Activated T-helper 9 cell treated with anti-CD3 and anti-CD28 coated beads, Interleukin-2, amount 50 U/mL, for 16 hours (primary cell): ENCODE results near the gene SMAD1.

Experiments
- DNase-seq: peaks from one replicate; pipeline ENCODE4 v3.0.0-alpha.2; 2020; ENCODE audit warnings: low read depth

Gene SMAD1

GRCh38 chr4:145481164-145481941 is at the start of gene SMAD1:
TSS of gene SMAD1 (plus strand) at chr4:145481853. CDS start at chr4:145514614, 32,761 bp downstream.
- peak; percentile 0 for DNase-seq

GRCh38 chr4:145433684-145434083 is 48.0 kb upstream of the SMAD1 start:
- no peak for DNase-seq

- DNase-seq, result no peak
Measured at GRCh38 chr4:145435646-145436045, 46.0 kb upstream of the SMAD1 start.

- DNase-seq, result no peak
Measured at GRCh38 chr4:145436114-145436513, 45.5 kb upstream of the SMAD1 start.

GRCh38 chr4:145436796-145437195 is 44.9 kb upstream of the SMAD1 start:
- DNase-seq, result no peak

DNA sequence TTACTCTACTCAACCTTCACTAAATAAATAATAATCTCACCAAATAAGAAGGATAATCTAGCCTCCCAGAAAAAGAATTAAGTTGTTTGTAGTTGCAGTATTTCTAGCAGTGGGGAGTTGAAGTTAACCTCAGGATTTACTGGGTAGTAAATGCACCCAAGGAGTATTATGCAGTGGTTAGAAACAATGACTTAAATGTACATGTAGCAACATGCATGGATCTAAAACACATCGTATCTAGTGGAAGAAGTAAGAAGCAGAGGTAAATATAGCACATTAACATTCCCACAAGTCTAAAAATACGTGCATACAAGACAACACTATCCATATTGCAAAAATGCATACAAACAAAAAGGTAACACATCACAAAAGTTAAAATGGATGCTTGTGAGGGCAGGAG is 44.2 kb upstream of the SMAD1 start:
- no peak for DNase-seq

DNA sequence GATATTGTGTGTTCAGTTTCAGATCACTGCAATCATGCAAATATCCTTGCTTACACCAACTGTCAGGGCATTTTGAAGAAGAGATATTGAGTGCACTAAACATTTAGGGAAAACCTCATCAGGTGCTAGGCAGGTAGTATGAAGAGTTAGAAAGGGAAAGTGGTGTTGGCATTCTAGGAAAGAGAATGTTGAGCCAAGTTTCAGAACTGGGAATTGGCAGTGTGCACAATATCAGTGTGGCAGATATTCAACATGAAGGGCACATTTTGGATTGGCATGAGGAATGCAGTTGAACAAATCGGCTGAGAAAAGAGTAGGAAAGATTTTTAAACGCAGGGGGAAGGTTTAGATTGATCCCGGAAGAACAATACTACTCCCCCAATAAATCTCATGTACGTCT is 43.4 kb upstream of the SMAD1 start:
- DNase-seq, result no peak

- DNase-seq, result no peak
Measured at GRCh38 chr4:145440292-145441007, 41.2 kb upstream of the SMAD1 start.

DNA sequence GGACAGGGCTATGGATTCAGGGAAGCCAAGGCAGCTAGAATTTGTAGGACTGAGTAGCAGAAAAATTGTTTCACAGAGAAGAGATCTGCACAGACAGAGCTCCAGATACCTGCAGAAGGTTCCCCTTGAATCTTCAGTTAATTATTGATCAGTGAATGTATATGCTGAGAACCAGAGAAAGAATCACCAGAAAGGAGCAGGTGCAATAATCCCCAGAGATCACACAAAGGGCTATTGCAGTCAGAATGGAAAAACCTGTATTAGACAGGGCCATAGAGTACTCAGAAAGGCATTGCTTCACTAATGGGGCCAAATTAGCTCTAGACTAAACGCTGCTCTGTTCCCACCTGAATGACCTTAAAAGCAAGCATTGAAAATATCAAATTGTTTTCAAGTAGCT is 35.5 kb upstream of the SMAD1 start:
- no peak for DNase-seq

DNA sequence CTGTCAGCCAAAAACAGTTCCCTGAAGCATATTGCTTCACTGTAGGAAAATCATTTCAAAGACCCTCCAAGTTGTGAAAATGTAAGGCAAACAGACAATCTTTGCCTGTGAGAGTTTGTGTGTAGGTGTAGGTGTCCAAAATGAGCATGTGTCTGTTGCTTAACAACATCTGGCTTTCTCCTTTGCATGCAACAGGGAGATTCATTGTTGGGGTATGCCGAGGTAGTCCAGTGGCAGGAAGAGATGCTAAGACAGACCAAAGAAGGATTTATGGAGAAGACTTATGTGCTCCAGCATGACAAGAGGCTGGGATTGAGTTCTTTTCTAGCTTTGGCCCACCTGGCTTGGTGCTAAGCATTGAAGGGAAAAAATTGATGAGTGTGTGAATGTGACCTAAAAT is 29.8 kb upstream of the SMAD1 start:
- DNase-seq, result no peak

- DNase-seq, result no peak
Measured at GRCh38 chr4:145452447-145453162, 29.0 kb upstream of the SMAD1 start.

DNA sequence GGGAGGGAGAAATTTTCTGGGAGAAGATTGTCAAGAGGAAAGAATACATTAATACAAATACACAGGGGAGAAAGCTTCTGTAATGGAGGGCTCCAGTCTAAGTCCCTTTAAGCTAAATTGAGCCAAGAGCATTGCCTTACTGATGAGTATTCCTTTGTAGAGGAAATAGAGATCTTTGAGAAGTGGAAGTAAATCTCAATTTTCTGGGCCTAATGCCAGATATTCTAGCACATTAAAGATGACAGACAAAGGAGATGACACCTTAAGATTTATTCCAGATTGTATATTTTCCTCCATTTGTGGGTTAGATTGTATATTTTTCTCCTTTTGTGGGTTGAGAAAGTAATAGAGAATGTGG is 28.5 kb upstream of the SMAD1 start:
- DNase-seq, result no peak

DNA sequence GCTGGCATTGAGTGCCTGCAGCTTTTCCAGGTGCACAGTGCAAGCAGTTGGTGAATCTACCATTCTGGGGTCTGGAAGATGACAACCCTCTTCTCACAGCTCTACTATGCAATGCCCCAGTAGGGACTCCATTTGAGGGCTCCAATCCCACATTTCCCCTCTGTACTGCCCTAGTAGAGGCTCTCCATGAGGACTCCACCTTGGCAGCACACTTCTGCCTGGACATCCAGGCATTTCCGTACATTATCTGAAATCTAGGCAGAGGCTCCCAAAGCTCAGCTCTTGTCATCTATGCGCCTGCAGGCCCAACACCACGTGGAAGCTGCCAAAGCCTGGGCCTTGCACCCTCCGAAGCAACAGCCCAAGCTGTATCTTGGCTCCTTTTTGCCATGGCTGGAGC is 8.4 kb upstream of the SMAD1 start:
- DNase-seq, result no peak

GRCh38 chr4:145480257-145480656 is 1.4 kb upstream of the SMAD1 start:
- no peak for DNase-seq

DNA sequence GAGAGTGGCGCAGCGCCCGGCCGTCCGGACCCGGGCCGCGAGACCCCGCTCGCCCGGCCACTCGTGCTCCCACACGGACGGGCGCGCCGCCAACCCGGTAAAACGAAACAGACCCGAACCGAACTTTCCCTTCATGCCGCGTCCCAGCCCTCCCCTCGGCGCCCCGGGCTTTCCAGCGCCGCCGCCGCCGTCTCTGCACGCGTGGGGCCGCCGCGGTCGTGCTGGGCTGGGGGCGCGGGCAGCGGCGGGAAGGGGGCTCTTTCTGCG is 222 bp downstream of the SMAD1 start:
- DNase-seq, result peak; percentile 0

DNA sequence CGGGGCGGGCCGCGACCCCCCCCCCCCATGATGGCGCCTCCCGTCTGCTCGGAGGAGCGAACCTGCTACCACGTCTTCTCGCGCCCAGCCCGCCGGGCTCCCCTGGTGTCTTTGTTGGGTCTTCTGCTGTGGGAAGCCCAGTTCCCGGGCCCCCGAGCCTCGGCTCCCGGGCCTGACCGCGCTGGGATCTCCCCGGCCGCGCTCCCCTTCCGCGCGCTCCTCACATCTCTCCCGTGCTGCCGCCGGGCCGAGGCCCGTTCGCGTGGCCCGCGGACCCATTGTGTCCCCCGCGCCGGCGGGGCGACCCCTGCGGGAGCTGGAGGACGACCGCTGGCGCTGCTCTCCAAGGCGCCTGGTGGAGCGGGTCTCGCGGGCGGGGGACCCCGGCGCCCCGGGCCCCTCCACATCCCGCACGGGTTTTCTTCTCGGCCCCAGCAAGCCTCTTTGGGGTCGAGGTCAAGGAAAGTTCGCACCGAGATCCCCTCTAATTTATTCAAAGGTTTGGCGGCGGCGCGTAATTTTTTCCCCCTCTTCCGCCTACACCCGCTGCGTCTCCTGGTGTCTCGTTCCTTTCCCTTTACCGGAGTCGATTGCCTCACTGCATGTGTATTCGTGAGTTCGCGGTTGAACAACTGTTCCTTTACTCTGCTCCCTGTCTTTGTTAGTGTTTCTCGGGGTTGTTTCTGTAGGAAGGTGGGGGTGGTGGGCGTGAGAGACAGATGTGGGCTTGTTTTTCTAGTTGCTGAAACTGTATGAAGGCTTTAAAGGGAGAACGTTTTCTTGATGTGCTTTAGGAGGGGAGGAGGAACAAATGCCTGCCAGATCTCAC is 770 bp downstream of the SMAD1 start:
- DNase-seq, result peak; percentile 38

DNA sequence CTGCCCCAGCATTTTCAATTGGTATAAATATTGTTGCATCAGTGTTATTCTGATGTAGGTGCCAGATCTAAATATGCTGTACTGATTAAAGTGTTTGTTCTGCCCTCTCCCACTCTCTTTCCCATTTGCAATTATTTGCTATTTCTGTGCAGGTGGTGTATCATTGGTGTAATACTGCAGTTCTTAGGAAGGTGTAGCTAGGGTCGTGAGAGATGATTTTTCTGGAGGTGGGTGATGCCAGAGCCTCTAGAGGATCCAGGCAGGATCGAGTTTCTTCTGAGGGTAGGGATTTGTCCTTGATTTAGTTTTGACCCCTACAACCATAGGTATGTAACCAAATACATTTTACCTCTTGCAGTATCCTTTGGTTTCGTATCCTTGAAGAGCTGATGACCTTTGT is 1.9 kb downstream of the SMAD1 start:
- DNase-seq, result no peak

GRCh38 chr4:145484225-145484846 is 2.7 kb downstream of the SMAD1 start:
- no peak for DNase-seq

GRCh38 chr4:145485120-145485519 is 3.5 kb downstream of the SMAD1 start:
- DNase-seq, result no peak

GRCh38 chr4:145486603-145487002 is 5.0 kb downstream of the SMAD1 start:
- no peak for DNase-seq

- no peak for DNase-seq
Measured at GRCh38 chr4:145487631-145488030, 6.0 kb downstream of the SMAD1 start.

GRCh38 chr4:145488310-145488709 is 6.7 kb downstream of the SMAD1 start:
- DNase-seq, result no peak
